Fibroblast of lung (primary cell): Measurements from ENCODE around the gene FRMD4A. TPM values are rescaled to one million over a fixed set of nuclear protein-coding genes. Genes with fewer than 3 reads are reported as not detected.

ENCODE experiments used
- DNase-seq, 2 donors: peaks; one replicate each; pipeline versions ENCODE4 v3.0.0 to v3.0.0-alpha.2; 2010; ENCODE audit warnings: low read depth in 2 of 2
- H2AFZ ChIP-seq: 2 replicates; pipeline ENCODE4 v1.5.1; 2012; ENCODE audit warnings: low read length, control low read depth, inconsistent platforms
- H3K27ac ChIP-seq: 2 replicates; pipeline ENCODE4 v1.5.1; 2011; ENCODE audit warnings: low read length, control low read depth; ENCODE audit not compliant: insufficient read depth
- H3K27me3 ChIP-seq: 2 replicates; pipeline ENCODE4 v1.5.1; 2011; ENCODE audit warnings: mild to moderate bottlenecking, low read length; ENCODE audit not compliant: control insufficient read depth, insufficient read depth
- H3K36me3 ChIP-seq: 2 replicates; pipeline ENCODE4 v1.5.1; 2011; ENCODE audit warnings: low read length; ENCODE audit not compliant: control insufficient read depth, insufficient read depth
- H3K4me1 ChIP-seq: 2 replicates; pipeline ENCODE4 v1.5.1; 2011; ENCODE audit warnings: low read length; ENCODE audit not compliant: control insufficient read depth, insufficient read depth; ENCODE audit errors: extremely low read depth
- H3K4me2 ChIP-seq: 2 replicates; pipeline ENCODE4 v1.5.1; 2011; ENCODE audit warnings: low read length, control low read depth; ENCODE audit not compliant: insufficient read depth; ENCODE audit errors: extremely low read depth
- H3K4me3 ChIP-seq, 4 experiments: fragments of 200-600 bp in 1 of 4; sonication (generic) in 1 of 4; replicated peaks in 1 of 4; 2 replicates each; pipeline ENCODE4 v1.5.1; 2011 to 2016; ENCODE audit warnings: low read length in 4 of 4, low read depth in 3 of 4, mild to moderate bottlenecking in 3 of 4, control low read depth in 2 of 4, inconsistent platforms in 1 of 4, mixed read lengths in 1 of 4; ENCODE audit not compliant: insufficient read depth in 1 of 4; ENCODE audit errors: control extremely low read depth in 1 of 4
- H3K79me2 ChIP-seq: 2 replicates; pipeline ENCODE4 v1.5.1; 2012; ENCODE audit warnings: mild to moderate bottlenecking, low read length, inconsistent platforms; ENCODE audit not compliant: control insufficient read depth, insufficient read depth
- H3K9ac ChIP-seq: 2 replicates; pipeline ENCODE4 v1.5.1; 2011; ENCODE audit warnings: mild to moderate bottlenecking, low read length, control low read depth; ENCODE audit not compliant: insufficient read depth
- H3K9me3 ChIP-seq: 2 replicates; pipeline ENCODE4 v1.5.1; 2012; ENCODE audit warnings: low read depth, low read length; ENCODE audit not compliant: control insufficient read depth, insufficient read depth
- H4K20me1 ChIP-seq: 2 replicates; pipeline ENCODE4 v1.5.1; 2011; ENCODE audit warnings: low read length; ENCODE audit not compliant: control insufficient read depth, insufficient read depth; ENCODE audit errors: extremely low read depth
- CTCF ChIP-seq, 2 donors: IDR thresholded peaks in 1 of 2; conservative IDR thresholded peaks in 1 of 2; 1 replicate in 1 of 2; 2 replicates in 1 of 2; pipeline ENCODE4 v1.5.1; 2011 to 2012; ENCODE audit warnings: low read length in 2 of 2, control low read depth in 1 of 2, inconsistent platforms in 1 of 2, low read depth in 1 of 2, mild to moderate bottlenecking in 1 of 2
- EZH2 ChIP-seq: IDR thresholded peaks from 2 replicates; pipeline ENCODE4 v1.5.1; 2012; ENCODE audit warnings: low read length, control low read depth, mild to moderate bottlenecking; ENCODE audit errors: missing control alignments
- polyA plus RNA-seq, 2 donors: library from polyadenylated mRNA; depleted of rRNA in 1 of 2; stranded (reverse) in 1 of 2; unstranded in 1 of 2; fragments of >200 nt; gene quantifications; 2 replicates each; pipeline ENCODE4 v1.2.1, GENCODE V29; 2011 to 2012; ENCODE audit warnings: missing spikeins in 1 of 2
- total RNA-seq: library from RNA; depleted of rRNA; stranded (reverse); fragments of >200 nt; gene quantifications from 2 replicates; pipeline ENCODE4 v1.2.1, GENCODE V29; 2014

Gene FRMD4A
- total and polyA plus RNA-seq, 2 donors (not counting 1 experiment from before 2014, with no cell fraction given), result 26.9 to 63.6 TPM

- no peaks in the 10 kb centered on the region for H4K20me1 ChIP-seq
- H2AFZ ChIP-seq, result no peak overlapping the region
- H3K9ac ChIP-seq, result no peak overlapping the region
- peaks cover 19% of the 10 kb centered on the region for H3K4me1 ChIP-seq
- no peak overlapping the region for H3K4me3 ChIP-seq
- no peaks in the 10 kb centered on the region for H3K36me3 ChIP-seq
- no peak for DNase-seq
- H3K79me2 ChIP-seq, result peaks cover 49% of the 10 kb centered on the region
- TF ChIP-seq EZH2, result no peak
- TF ChIP-seq CTCF (conservative IDR thresholded peaks at IDR 0.05 in 1 of 2, IDR thresholded peaks at IDR 0.05 in 1 of 2; ENCODE audit: low read depth in 1 of 2, low read length in 2 of 2), result no peak
- H3K27ac ChIP-seq, result no peak overlapping the region
- H3K27me3 ChIP-seq, result no peaks in the 10 kb centered on the region
- no peak overlapping the region for H3K4me2 ChIP-seq
- H3K9me3 ChIP-seq, result no peaks in the 10 kb centered on the region
Measured at GRCh38 chr10:13880760-13881159, 450.0 kb downstream of the FRMD4A start.

GRCh38 chr10:13877154-13877909 is 453.4 kb downstream of the FRMD4A start:
- Histone ChIP-seq H3K4me2 (peak overlapping the region; percentile 42), H3K9me3 (no peaks in the 10 kb centered on the region), H3K79me2 (peaks cover 32% of the 10 kb centered on the region), H3K36me3 (no peaks in the 10 kb centered on the region), H3K4me1 (peaks cover 14% of the 10 kb centered on the region), H2AFZ (no peak overlapping the region), H3K27me3 (no peaks in the 10 kb centered on the region), H3K9ac (no peak overlapping the region), H3K27ac (no peak overlapping the region), H3K4me3 (no peak overlapping the region), H4K20me1 (no peaks in the 10 kb centered on the region)
- TF ChIP-seq CTCF (conservative IDR thresholded peaks at IDR 0.05 in 1 of 2, IDR thresholded peaks at IDR 0.05 in 1 of 2; ENCODE audit: low read depth in 1 of 2, low read length in 2 of 2) (no peak), EZH2 (no peak)
- peak; percentile 59 to 61 for DNase-seq

- H3K27ac ChIP-seq, result no peak overlapping the region
- TF ChIP-seq CTCF (conservative IDR thresholded peaks at IDR 0.05 in 1 of 2, IDR thresholded peaks at IDR 0.05 in 1 of 2; ENCODE audit: low read depth in 1 of 2, low read length in 2 of 2) (no peak), EZH2 (no peak)
- peaks cover 34% of the 10 kb centered on the region for H3K79me2 ChIP-seq
- H3K36me3 ChIP-seq, result no peaks in the 10 kb centered on the region
- H3K9ac ChIP-seq, result no peak overlapping the region
- no peaks in the 10 kb centered on the region for H3K27me3 ChIP-seq
- no peak overlapping the region for H2AFZ ChIP-seq
- H3K4me2 ChIP-seq, result no peak overlapping the region
- H4K20me1 ChIP-seq, result no peaks in the 10 kb centered on the region
- peaks cover 8% of the 10 kb centered on the region for H3K4me1 ChIP-seq
- DNase-seq, result no peak
- H3K9me3 ChIP-seq, result no peaks in the 10 kb centered on the region
- no peak overlapping the region for H3K4me3 ChIP-seq
Measured at GRCh38 chr10:13873196-13873595, 457.5 kb downstream of the FRMD4A start.
